Neutrophil (primary cell): ENCODE measurements around the gene CLCA1.

Experiments
- H3K27ac ChIP-seq: fragments of 200-600 bp; sonication (generic); 2 replicates; pipeline ENCODE4 v1.5.1; 2016; ENCODE audit warnings: mild to moderate bottlenecking, moderate library complexity
- H3K27me3 ChIP-seq: fragments of 200-600 bp; sonication (generic); 2 replicates; pipeline ENCODE4 v1.6.0; 2016; ENCODE audit warnings: mild to moderate bottlenecking
- H3K36me3 ChIP-seq: fragments of 200-600 bp; sonication (generic); 2 replicates; pipeline ENCODE4 v1.5.1; 2017
- H3K4me1 ChIP-seq, 2 experiments: fragments of 200-600 bp in 1 of 2; sonication (generic) in 1 of 2; 1 replicate in 1 of 2; 2 replicates in 1 of 2; pipeline versions ENCODE4 v1.5.1 to v1.6.1; 2013 to 2016; ENCODE audit warnings: low read depth in 1 of 2, low read length in 1 of 2, mild to moderate bottlenecking in 1 of 2, moderate library complexity in 1 of 2; ENCODE audit not compliant: control insufficient read depth in 1 of 2, insufficient read depth in 1 of 2
- H3K4me3 ChIP-seq, 2 experiments: fragments of 200-600 bp in 1 of 2; sonication (generic) in 1 of 2; 1 replicate in 1 of 2; 2 replicates in 1 of 2; pipeline ENCODE4 v1.5.1; 2013 to 2016; ENCODE audit warnings: low read depth in 1 of 2, low read length in 1 of 2, mild to moderate bottlenecking in 1 of 2, moderate library complexity in 1 of 2
- H3K9me3 ChIP-seq: fragments of 200-600 bp; sonication (generic); 2 replicates; pipeline ENCODE4 v1.5.1; 2016
- CTCF ChIP-seq: fragments of 200-600 bp; sonication (generic); IDR thresholded peaks from 2 replicates; pipeline ENCODE4 v1.5.1; 2016; ENCODE audit warnings: antibody characterized with exemption

Gene CLCA1

GRCh38 chr1:86468501-86468977, at the start of gene CLCA1:
TSS of gene CLCA1 (plus strand) at chr1:86468927. CDS start at chr1:86468972, 45 bp downstream.
- Histone ChIP-seq H3K9me3 (no peaks in the 10 kb centered on the region), H3K27me3 (no peaks in the 10 kb centered on the region), H3K27ac (no peak within 1 kb of the TSS), H3K36me3 (no peaks in the 10 kb centered on the region), H3K4me1 (no peaks in the 10 kb centered on the region), H3K4me3 (no peak within 1 kb of the TSS)
- no peak for TF ChIP-seq CTCF

GRCh38 chr1:86419277-86419903, 49.3 kb upstream of the CLCA1 start:
- no peaks in the 10 kb centered on the region for H3K4me1 ChIP-seq
- no peak overlapping the region for H3K27ac ChIP-seq
- TF ChIP-seq CTCF = no peak
- H3K4me3 ChIP-seq = no peak overlapping the region
- no peaks in the 10 kb centered on the region for H3K27me3 ChIP-seq
- no peaks in the 10 kb centered on the region for H3K36me3 ChIP-seq
- no peaks in the 10 kb centered on the region for H3K9me3 ChIP-seq

GRCh38 chr1:86421601-86422280, 47.0 kb upstream of the CLCA1 start:
- no peak overlapping the region for H3K4me3 ChIP-seq
- TF ChIP-seq CTCF = no peak
- H3K27me3 ChIP-seq = no peaks in the 10 kb centered on the region
- no peaks in the 10 kb centered on the region for H3K4me1 ChIP-seq
- no peaks in the 10 kb centered on the region for H3K9me3 ChIP-seq
- no peaks in the 10 kb centered on the region for H3K36me3 ChIP-seq
- H3K27ac ChIP-seq = no peak overlapping the region

- Histone ChIP-seq H3K36me3 (no peaks in the 10 kb centered on the region), H3K4me3 (no peak overlapping the region), H3K4me1 (no peaks in the 10 kb centered on the region), H3K27ac (no peak overlapping the region), H3K27me3 (peaks cover 8% of the 10 kb centered on the region), H3K9me3 (no peaks in the 10 kb centered on the region)
- no peak for TF ChIP-seq CTCF
These were observed 45.3 kb upstream of the CLCA1 start for GRCh38 chr1:86423473-86423872.

GRCh38 chr1:86423873-86424272, 44.9 kb upstream of the CLCA1 start, which contains the start of gene CLCA2:
TSS of gene CLCA2 (plus strand) at chr1:86424171. CDS start at chr1:86424248, 77 bp downstream.
- Histone ChIP-seq H3K27ac (no peak within 1 kb of the TSS), H3K9me3 (no peaks in the 10 kb centered on the region), H3K4me1 (no peaks in the 10 kb centered on the region), H3K27me3 (peaks cover 8% of the 10 kb centered on the region), H3K4me3 (no peak within 1 kb of the TSS), H3K36me3 (no peaks in the 10 kb centered on the region)
- TF ChIP-seq CTCF = no peak
